ENCODE measurements around the gene GPR153.

- TF ChIP-seq EZH2 (IDR thresholded peaks at IDR 0.05; ENCODE audit: insufficient read depth, poor library complexity, severe bottlenecking) (no peak), EZH2phosphoT487 (IDR thresholded peaks at IDR 0.05; ENCODE audit: insufficient read depth, low read depth) (no peak)
Measured at GRCh38 chr1:6265151-6265550, 4.3 kb upstream of the GPR153 start.

Data from GM23248 (cell line).